Measurements from ENCODE around the gene RAB33B.
"Not testable (repeated sequence)": the region's sequence is repeated elsewhere in the genome, so short reads cannot be mapped to it uniquely, and the experiment has no call there.

The RAB33B gene

DNA sequence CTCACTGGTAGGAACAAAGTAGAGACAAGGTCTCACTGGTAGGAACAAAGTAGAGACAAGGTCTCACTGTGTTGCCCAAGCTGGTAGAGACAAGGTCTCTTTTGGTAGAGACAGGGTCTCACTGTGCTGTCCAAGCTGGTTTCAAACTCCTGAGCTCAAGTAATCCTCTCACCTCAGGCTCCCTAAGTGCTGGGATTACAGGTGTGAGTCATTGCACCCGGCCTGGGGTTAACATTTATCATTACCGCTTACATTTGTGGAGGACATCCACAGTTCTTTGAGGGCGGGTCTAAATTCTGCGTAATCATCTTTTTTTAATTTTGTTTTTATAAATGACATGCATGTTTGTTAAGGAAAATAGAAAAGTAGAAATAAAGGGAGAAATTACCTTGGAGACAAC lies 12.0 kb downstream of the RAB33B start:
- no peak for DNase-seq

DNA sequence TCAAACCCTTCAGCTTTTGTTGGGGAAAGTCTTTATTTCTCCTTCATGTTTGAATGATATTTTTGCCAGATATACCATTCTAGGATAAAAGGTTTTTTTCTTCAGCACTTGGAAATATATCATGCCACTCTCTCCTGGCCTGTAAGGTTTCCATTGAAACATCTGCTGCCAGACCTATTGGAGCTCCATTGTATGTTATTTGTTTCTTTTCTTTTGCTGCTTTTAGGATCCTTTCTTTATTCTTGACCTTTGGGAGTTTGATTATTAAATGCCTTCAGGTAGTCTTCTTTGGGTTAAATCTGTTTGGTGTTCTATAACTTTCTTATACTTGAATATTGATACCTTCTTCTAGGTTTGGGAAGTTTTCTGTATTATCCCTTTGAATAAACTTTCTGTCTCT lies 14.8 kb downstream of the RAB33B start:
- not testable (repeated sequence) for DNase-seq

DNA sequence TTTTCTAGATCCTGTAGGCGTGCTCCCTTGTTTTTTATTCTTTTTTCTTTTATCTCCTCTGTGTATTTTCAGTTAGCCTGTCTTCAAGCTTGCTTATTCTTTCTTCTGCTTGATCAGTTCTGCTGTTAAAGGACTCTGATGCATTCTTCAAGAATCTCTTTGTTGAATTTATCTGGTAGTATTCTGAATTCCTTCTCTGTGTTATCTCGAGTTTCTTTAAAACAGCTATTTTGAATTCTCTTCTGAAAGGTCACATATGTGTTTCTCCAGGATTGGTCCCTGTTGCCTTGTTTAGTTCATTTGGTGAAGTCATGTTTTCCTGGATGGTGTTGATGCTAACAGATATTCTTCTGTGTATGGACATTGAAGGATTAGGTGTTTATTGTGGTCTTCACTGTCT lies 15.3 kb downstream of the RAB33B start:
- DNase-seq: no peak

DNA sequence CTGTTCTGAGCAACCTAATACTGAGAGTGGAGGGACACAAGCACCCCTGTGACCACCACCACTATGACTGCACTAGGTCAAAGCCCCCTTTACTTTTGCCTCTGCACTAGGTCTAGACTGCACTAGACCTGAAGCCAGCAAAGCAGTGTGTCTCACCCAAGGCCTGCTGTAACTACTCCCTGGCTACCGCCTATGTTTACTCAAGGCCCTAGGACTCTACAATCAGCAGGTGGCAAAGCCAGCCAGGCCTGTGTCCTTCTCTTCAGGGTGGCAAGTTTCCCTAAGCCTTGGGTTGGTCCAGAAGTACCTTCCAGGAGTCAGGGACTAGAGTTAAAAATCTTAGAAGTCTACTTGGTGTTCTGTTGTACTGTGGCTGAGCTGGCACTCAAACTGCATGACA lies 15.9 kb downstream of the RAB33B start:
- no peak for DNase-seq

DNA sequence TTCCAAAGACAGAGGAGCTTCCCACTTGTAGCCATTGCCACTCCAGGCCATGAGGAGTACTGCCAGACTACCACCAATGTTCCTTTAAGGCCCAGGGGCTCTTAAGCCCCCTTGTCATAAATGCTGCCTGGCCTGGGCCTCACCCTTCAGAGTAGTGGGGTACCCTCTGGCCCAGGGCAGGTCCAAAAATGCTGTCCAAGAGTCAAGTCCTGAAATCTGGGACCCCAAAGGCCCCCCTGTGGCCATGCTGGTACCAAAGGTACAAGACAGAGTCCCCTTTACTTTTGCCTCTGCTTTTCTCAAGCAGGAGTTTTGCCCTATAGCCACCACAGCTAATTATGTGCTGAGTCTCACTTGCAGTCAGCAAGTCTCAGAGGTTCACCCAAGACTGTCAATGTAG lies 16.4 kb downstream of the RAB33B start:
- no peak for DNase-seq

DNA sequence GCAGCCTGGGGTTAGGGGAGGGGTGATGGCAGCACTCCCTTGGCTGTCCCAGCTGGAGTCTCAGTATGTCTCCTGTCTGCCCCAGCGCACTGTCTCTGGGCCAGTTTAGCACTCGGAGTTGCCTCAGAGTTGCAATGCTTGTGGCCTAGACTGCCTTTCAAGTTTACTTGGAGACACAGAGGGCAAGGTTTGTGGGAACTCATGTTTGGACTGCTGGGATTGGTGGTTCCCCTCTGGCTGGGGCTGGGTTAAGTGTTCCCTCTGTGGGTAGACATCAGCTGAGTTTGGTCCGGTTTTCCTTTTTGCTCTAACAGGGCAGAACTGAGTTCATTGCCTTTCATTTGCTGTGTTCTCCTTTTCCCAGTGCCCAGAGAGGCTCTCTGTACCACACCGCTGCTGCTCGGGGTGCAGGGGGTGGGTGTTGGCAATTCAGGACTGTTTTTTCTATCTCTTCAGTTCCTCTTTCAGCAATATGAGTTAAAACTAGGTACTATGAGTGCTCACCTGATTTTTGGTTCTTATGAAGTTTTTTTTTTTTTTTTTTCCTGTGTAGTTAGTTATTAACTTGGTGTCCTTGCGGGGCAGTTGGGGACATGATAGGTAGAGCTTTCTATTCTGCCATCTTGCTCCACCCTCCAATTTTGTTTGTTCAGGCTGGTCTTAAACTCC lies 17.2 kb downstream of the RAB33B start:
- DNase-seq: no peak

DNA sequence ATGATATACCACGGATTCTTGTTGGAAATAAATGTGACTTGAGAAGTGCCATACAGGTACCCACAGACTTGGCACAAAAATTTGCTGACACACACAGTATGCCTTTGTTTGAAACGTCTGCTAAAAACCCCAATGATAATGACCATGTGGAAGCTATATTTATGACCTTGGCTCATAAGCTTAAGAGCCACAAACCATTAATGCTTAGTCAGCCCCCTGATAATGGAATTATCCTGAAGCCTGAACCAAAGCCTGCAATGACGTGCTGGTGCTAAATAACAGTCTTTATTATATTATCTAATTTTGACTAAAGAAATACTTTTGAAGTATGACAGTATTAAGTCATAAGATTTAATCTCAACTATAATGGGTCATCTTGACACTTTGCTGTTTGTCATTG lies 18.9 kb downstream of the RAB33B start:
- no peak for DNase-seq

DNA sequence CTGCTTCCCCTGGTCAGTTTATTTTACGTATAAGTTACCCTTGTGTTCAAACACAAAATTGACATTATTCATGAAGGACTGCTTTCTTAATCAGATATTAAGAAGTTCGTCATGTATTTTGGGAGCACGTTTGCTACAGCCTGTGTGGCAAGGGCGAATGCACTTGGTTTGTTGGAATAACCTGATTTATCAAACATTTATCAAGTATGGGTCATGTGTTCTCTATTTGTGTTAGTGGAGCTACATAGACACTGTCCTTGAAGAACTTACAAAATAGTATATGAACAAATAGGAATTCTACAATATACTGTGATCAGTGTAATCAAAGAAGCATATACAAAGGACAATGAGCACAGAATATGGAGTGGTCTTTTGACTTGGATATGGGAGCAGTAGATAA lies 22.4 kb downstream of the RAB33B start:
- DNase-seq: no peak

DNA sequence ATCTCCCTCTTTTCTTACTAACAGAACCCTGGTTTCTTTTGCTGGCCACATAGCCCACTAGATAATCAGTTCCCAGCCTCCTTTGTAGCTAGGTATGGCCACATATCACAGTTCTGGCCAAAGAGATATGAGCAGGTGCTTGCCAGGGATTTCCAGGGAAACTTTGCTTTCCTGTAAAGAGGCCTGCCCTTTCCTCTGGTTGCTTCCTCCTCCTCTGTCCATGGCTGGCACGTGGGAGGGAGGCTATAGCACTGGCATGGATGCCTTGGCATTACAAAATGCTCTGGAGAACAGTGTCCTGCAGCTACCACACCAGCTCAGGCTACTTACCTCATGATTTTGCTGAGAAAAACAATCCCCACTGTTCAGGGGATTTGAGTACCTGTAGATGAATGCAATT lies 27.5 kb downstream of the RAB33B start:
- no peak for DNase-seq

DNA sequence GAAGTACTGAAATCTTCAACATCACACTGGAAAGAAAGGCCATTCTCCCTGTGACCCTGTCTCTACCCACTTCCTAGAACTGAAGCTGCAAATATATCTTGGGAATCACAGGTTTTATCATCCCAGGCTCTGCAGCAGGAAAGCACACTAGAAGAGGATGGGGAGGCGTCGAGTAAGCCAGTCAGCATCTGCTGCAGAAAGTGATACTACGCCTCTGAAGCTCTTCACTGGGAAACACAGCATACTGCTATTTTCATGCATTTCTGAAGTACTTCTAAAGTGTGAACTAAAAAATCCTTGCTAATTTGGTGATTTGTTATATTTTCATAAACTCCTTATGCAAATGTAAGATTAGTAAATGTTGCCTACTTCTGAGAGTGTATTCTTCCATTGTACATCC lies 29.1 kb downstream of the RAB33B start:
- DNase-seq: no peak

DNA sequence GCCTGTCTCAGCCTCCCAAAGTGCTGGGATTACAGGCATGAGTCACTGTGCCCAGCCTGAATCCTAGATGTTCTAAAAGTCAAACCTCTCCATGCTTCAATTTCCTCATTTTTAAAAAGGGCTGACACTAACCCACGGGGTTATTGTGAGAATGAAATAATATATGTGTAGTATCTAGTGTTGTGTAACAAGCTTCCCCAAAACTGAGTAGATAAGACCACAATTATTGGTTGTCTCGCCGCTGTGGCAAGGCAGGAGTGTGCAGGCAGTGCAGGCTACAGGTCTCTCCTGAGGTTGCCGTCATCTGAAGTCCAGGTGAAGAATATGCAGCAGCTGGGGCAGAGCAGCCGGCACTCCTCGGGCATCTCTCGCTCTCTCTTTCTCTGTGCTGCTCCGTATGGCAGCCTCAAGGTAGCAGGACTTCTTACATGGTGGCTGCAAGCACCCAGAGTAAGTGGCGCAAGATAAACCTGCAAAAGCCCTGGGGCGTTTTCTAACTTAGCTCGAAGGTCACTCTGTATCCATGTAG lies 30.9 kb downstream of the RAB33B start:
- DNase-seq: no peak

DNA sequence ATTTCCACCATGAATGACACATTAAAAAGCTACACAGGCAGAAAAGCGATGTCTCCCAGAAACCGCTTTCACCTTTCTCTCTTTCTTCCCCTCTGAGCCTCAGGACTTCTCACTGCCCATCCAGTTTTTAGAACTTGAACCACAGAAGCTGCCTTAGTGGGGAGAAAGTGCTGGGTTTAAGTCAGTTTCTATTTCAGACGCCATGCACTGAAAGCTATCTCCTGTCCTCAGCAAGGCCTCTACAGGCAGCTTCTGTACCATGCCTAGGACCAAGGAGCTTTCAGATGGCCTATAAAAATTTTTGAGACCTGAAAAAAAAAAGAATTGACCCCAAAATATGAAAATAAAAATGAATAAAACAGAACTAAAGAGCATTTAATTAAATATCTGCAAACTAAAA lies 34.5 kb downstream of the RAB33B start:
- no peak for DNase-seq

DNA sequence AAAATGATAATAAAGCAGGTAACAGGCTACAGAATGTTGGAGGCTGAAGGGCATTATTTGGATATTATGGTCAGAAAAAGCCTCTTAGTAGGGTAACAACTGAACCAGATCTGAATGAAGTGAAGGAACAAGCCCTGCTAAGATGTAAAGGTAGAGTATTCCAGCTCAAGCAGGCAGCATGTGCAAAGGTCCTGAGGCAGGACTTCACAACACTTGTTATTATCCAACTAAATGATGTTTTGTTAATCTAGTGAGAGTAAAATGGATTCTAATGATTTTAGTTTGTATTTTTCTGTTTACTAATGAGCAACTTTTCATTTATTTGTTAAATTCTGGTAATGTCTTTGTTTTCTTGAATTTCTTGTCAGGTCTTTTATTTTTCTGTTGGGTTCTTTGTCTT lies 35.7 kb downstream of the RAB33B start:
- no peak for DNase-seq

DNA sequence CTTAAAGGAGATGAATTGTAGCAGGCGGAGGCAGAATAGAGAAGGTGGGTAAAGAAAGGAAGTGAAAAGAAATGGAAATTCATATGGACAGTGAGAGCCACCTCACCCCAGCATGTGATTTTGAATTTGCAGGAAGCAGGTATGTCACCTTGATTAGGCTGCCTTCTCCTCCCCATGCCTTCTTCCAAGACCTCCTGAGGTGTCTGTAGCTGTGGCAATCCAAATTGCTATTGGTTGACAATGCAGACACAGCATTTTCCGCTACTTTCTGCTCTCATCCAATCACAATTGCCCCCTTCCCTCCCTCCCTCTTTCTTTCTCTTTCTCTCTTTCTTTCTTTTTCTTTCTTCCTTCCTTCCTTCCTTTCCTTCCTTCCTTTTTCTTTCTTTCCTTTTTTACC lies 38.5 kb downstream of the RAB33B start:
- DNase-seq: peak; percentile 2

DNA sequence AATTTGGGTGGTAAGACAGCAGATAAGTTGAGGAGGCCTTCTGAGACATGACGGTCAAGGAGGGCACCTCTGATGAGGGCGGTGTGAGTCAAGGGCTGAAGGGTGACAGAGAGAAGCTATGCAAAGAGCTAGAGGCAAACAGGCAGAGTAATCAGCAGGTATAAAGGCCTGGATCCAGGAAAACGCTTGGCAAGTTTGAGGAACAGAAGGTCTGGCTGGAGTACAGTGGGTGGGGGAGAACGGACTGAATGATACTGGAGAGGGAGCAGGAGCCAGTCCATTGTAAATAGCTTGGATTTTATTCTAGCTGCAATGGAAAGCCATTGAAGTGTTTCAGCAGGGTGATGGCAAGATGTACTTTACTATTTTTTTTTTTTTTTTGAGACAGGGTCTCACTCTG lies 39.3 kb downstream of the RAB33B start:
- DNase-seq: no peak

DNA sequence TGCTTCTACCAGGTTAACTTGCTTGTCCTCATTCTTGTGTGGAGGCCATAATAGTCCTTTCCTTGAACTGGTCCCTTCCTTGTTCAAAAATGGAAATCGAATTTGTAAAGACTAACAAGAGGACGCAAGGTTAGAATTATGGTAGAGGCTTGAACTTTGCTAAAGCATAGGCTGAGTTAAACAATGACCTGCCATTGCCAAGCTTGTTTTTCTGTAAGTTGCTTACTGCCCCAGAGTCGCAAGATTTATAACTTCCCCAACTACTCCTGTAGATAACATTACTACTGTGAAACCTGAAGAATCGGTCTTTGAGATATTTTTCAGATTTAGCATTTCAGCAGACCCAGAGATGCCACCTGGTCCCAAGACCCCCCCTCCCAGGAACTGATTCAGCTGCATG lies 45.3 kb downstream of the RAB33B start:
- no peak for DNase-seq

DNA sequence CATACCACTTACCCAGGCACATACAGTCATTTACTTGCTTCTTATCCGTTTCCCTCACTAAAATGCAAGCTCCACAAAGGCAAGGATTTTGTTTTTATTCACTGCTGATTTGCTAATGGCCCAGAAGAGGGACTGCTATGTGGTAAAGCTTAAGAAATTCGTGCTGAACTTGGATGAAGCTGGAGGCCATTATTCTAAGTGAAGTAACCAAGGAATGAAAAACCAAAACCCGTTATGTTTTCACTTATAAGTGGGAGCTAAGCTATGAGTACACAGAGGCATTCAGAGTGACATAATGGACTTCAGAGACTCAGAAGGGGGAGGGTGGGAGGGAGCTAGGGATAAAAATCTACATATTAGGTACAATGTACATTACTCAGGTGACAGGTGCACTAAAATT lies 47.2 kb downstream of the RAB33B start:
- no peak for DNase-seq

DNA sequence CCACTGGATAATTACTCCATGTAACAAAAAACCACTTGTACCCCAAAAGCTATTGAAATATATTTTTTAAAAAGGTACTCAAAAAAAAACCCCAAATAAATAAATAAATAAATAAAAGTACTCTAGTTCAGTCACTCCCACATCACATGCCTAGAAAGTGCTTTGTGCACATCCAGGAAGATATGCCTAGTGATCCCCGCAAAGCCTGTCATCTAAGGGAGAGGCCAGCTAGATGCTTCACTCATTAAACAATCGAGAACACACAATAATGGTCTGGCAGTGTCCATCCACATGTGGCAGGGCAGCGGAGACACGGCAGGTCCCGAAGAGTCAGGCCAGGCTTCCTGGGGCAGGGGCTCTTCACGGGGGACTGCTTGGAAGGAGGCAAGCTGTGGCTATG lies 47.6 kb downstream of the RAB33B start:
- no peak for DNase-seq

DNA sequence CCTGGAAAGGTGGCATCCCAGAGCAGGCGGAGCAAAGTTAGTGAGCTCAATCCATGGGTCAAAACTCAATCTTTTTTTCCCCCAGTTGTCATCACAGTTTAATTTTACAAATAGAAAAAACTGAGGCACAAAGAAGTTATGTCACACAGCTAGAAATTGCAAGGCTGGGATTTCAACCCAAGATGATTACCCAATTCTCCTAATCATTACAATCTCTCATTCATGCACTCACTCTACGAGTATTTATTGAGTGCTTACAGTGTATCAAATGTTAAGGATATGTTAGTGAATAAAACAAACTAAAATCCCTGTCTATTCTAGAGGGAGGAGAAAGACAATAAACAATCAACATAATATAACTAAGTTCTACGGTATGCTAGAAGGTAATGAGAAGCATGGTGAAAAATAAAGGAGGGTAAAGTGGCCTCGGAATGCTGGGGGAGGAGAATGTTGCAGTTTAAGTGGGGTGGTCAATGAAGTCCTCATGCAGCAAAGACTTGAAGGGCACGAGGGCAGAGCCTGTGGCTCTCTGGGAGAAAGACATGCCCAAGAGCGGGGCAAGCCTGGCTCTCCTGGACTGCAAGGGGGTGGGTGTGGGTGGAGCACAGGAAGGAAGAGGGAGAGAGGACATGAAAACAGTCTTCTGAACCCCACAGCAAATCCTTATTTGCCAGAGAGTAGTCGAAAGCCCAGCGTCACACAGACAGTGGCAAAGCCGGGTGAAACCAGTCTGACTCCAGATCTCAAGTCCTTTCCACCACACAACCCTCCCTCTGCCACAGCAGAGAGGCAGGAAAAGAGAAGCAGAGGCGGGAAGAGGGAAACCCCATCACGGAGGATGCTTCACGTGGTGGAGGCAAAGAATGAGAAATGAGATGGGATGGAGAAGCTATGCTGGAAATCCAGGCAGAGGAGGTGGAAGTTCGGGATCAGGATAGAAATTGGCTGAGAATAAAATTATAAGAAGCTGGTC lies 48.3 kb downstream of the RAB33B start:
- no peak for DNase-seq

DNA sequence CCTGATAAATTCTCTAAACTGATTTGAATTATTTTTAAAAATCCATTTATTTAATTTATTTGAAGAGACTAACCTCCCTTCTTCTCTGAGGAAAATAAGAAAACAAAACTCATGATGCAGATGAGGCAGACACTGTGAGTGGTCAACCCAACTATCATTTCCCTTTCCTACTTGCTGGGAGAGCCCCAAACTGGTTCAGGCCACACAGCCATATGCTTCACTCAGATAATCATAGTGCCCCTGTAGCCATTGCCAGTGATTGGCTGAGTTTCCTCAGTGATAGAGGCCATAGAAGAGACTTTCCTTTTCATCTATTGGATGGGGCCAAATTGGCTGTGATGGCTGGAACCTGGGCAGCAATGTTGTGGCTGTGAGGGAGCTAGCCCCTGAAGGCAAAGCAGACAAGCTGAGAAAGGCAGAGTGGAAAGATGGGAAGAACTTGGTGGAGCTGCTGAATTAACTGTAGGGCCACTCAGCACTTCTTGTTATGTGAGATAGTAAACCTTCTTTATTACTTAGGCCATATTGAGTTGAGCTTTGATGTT lies 49.8 kb downstream of the RAB33B start:
- DNase-seq: no peak

DNA sequence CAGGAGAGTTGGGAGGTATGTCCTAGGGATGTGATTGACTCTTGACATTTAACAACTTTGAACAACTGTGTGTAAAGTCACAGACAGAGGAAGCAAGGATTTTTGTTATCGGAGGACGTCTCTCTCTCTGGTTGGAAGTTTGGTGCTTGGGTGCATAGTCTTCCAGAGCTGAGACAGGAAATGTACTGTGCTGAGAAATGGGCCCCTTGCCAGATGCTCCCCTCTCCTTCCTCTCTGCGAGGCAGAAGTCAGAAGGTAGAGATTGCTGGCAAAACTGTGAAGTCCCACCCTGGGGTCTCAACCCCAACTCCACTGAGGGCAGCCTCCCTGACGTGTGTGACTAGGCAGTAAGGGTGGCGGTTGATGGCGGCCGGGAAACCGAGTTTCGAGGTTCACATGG lies 52.9 kb downstream of the RAB33B start:
- DNase-seq: no peak

DNA sequence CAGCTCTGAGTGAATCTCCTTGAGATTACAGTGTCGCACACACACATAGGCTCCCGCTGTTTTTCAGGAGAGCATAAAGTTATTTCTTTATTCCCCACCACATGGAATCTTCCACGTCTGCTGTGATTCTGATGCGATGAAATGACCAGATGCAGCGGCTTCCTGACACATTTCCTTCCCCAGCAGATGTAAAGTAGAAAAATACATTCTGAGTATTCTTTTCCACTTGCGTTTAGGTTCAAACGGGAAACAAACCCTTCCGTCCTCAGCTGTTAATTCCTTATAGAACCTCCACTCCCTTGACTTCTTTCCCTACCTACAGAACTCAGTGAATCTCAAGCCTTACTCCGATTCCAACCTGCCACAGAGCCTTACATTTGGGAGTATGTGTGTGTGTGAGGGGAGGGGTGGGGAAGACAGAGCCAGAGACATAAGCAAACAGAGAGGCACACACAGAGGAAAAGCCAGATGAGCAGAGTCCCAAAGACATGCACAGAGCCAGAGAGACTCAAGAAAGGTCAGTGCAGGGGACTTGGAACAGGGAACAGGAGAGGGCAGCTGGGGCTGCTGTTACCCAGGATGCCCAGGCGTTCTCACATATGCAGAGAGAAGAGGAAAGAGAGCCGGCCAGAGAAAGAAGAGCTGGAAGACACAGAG lies 54.8 kb downstream of the RAB33B start:
- DNase-seq: no peak

DNA sequence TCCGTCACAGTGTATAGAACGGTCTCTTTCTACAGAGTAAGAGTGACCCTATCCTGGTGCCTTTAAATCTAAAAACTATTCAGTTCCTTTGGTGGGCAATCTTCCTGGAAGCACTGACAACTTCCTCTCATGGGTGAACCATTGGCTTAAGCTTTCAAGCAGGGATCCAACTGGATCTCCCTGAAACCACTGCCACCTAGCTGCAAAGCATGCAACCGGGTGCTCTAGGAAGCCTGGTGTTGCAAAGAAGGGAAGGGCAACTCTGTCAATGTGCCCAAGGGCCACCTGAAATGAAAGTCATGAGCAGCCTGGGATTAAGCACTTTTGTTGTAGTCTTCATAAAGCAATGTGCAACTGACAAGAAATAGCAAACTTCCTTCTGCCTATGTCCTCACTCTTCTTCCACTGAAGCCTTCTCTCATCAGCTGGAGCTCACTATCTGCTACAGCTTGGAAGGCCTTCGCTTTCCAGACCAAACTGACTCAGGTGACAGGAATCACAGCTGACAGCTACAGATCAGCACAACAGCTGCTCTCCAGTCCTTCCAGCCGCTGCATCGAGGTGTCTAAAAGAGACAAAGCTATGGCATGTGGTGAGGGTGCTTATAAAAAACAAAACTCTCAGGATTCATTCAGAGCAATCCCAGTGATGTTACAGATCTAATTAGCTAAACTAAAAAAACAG lies 55.9 kb downstream of the RAB33B start:
- DNase-seq: peak; percentile 3

Data from NCI-H69 (cell line).